ENCODE results near the gene PDK2. TPM values are rescaled to one million over a fixed set of nuclear protein-coding genes. Genes with fewer than 3 reads are reported as not detected.

The PDK2 gene
- total and polyA plus RNA-seq, 2 donors (not counting 1 experiment from before 2014, with no cell fraction given): 19.2 to 41.0 TPM

DNA sequence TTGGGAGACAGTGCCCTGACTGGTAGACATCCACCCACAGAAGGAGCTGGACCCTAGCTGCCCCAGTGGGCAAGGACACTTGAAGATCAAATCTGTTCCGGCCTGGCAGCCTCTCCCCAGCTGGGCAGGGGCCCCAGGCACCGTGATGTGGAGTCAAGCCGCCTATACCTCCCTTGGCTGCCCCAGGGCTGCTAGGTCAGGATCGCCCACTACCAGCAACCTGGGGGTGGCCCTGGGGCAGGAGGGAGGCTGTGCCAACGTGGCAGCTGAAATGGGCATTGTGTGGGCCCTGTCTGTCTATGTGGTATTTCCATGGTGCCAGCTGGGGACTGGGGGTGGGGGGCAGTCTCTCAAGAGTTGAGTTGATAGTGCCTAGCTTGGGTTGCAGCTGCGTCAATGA, 941 bp downstream of the PDK2 start:
- no peak overlapping the region for H2AFZ ChIP-seq (ENCODE audit: low read length)
- peak overlapping the region; percentile 42 for H3K9ac ChIP-seq (ENCODE audit: insufficient read depth, low read length)
- no peak overlapping the region for H3K27ac ChIP-seq (ENCODE audit: insufficient read depth, low read length)

DNA sequence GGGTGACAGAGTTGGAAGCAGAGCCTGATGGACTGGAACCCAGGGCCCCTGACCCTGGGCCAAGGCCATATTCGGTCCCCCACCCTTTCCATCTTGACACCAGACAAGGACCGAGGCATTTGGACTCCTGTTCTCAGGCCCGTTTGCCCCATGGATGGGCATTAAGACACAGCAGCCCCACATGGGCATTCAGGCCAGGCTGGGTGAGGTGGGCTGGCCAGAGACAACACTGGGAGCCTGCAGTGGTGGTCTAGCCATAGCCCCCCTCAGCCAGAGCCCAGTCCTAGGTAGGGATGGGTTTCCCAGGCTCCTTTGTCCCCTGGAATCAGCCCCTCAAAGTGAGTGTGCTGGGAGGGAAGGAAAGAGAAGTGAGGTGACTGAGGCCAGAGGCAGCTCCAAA, 1.6 kb downstream of the PDK2 start:
- Histone ChIP-seq H3K27me3 (ENCODE audit: control insufficient read depth, insufficient read depth, low read length) (no peaks in the 10 kb centered on the region), H2AFZ (ENCODE audit: low read length) (no peak overlapping the region)

More for the DNA sequence above, 941 bp downstream of the PDK2 start:
- H3K4me2 ChIP-seq (ENCODE audit: extremely low read depth, insufficient read depth, low read length): peak overlapping the region; percentile 94
- no peaks in the 10 kb centered on the region for H3K27me3 ChIP-seq (ENCODE audit: control insufficient read depth, insufficient read depth, low read length)
- no peak for TF ChIP-seq EZH2 (IDR thresholded peaks at IDR 0.05; ENCODE audit: low read length, missing control alignments)
- TF ChIP-seq, protein P1, sequence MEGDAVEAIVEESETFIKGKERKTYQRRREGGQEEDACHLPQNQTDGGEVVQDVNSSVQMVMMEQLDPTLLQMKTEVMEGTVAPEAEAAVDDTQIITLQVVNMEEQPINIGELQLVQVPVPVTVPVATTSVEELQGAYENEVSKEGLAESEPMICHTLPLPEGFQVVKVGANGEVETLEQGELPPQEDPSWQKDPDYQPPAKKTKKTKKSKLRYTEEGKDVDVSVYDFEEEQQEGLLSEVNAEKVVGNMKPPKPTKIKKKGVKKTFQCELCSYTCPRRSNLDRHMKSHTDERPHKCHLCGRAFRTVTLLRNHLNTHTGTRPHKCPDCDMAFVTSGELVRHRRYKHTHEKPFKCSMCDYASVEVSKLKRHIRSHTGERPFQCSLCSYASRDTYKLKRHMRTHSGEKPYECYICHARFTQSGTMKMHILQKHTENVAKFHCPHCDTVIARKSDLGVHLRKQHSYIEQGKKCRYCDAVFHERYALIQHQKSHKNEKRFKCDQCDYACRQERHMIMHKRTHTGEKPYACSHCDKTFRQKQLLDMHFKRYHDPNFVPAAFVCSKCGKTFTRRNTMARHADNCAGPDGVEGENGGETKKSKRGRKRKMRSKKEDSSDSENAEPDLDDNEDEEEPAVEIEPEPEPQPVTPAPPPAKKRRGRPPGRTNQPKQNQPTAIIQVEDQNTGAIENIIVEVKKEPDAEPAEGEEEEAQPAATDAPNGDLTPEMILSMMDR (conservative IDR thresholded peaks at IDR 0.05 in 1 of 2, IDR thresholded peaks at IDR 0.05 in 1 of 2; ENCODE audit: low read depth in 1 of 2, low read length in 2 of 2): no peak
- no peaks in the 10 kb centered on the region for H4K20me1 ChIP-seq (ENCODE audit: control insufficient read depth, extremely low read depth, insufficient read depth, low read length)
- H3K4me3 ChIP-seq (replicated peaks in 1 of 4; ENCODE audit: control extremely low read depth in 1 of 4, insufficient read depth in 1 of 4, low read depth in 3 of 4, low read length in 4 of 4): peak overlapping the region; percentile 85 to 94 (median 90)
- no peaks in the 10 kb centered on the region for H3K79me2 ChIP-seq (ENCODE audit: control insufficient read depth, insufficient read depth, low read length)
- DNase-seq (ENCODE audit: low read depth in 2 of 2): no peak
- peaks cover 16% of the 10 kb centered on the region for H3K4me1 ChIP-seq (ENCODE audit: control insufficient read depth, extremely low read depth, insufficient read depth, low read length)
- H3K9me3 ChIP-seq (ENCODE audit: control insufficient read depth, insufficient read depth, low read depth, low read length): no peaks in the 10 kb centered on the region
- peaks cover 2% of the 10 kb centered on the region for H3K36me3 ChIP-seq (ENCODE audit: control insufficient read depth, insufficient read depth, low read length)

DNA sequence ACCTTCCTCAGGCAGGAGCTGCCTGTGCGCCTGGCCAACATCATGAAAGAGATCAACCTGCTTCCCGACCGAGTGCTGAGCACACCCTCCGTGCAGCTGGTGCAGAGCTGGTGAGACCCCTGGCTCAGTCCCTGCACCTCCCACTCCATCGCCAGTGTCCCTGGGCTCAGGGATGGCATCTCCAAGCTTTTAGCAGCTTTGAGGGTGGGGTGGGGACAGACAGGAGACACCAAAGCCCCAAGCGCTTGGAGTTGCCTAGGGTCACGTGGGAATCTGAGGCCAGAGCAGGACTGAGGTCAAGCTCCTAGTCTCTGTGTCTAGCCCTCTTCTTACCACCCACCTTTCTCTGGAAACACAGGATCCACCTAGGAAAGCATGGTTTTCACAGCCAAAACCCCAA, 2.3 kb downstream of the PDK2 start:
- Histone ChIP-seq H3K9ac (ENCODE audit: insufficient read depth, low read length) (no peak overlapping the region), H3K36me3 (ENCODE audit: control insufficient read depth, insufficient read depth, low read length) (peaks cover 1% of the 10 kb centered on the region), H4K20me1 (ENCODE audit: control insufficient read depth, extremely low read depth, insufficient read depth, low read length) (no peaks in the 10 kb centered on the region), H2AFZ (ENCODE audit: low read length) (no peak overlapping the region), H3K4me3 (replicated peaks in 1 of 4; ENCODE audit: control extremely low read depth in 1 of 4, insufficient read depth in 1 of 4, low read depth in 3 of 4, low read length in 4 of 4) (no peak overlapping the region), H3K4me2 (ENCODE audit: extremely low read depth, insufficient read depth, low read length) (no peak overlapping the region), H3K27me3 (ENCODE audit: control insufficient read depth, insufficient read depth, low read length) (no peaks in the 10 kb centered on the region), H3K27ac (ENCODE audit: insufficient read depth, low read length) (no peak overlapping the region), H3K9me3 (ENCODE audit: control insufficient read depth, insufficient read depth, low read depth, low read length) (no peaks in the 10 kb centered on the region), H3K4me1 (ENCODE audit: control insufficient read depth, extremely low read depth, insufficient read depth, low read length) (peaks cover 22% of the 10 kb centered on the region), H3K79me2 (ENCODE audit: control insufficient read depth, insufficient read depth, low read length) (no peaks in the 10 kb centered on the region)
- no peak for TF ChIP-seq EZH2 (IDR thresholded peaks at IDR 0.05; ENCODE audit: low read length, missing control alignments)
- TF ChIP-seq, protein P1 (conservative IDR thresholded peaks at IDR 0.05 in 1 of 2, IDR thresholded peaks at IDR 0.05 in 1 of 2; ENCODE audit: low read depth in 1 of 2, low read length in 2 of 2): no peak
- no peak for DNase-seq (ENCODE audit: low read depth in 2 of 2)

More for the DNA sequence above, 1.6 kb downstream of the PDK2 start:
- no peaks in the 10 kb centered on the region for H3K79me2 ChIP-seq (ENCODE audit: control insufficient read depth, insufficient read depth, low read length)
- H3K9me3 ChIP-seq (ENCODE audit: control insufficient read depth, insufficient read depth, low read depth, low read length): no peaks in the 10 kb centered on the region
- no peak overlapping the region for H3K4me2 ChIP-seq (ENCODE audit: extremely low read depth, insufficient read depth, low read length)
- no peaks in the 10 kb centered on the region for H4K20me1 ChIP-seq (ENCODE audit: control insufficient read depth, extremely low read depth, insufficient read depth, low read length)
- peaks cover 1% of the 10 kb centered on the region for H3K36me3 ChIP-seq (ENCODE audit: control insufficient read depth, insufficient read depth, low read length)
- H3K9ac ChIP-seq (ENCODE audit: insufficient read depth, low read length): no peak overlapping the region
- H3K4me3 ChIP-seq (replicated peaks in 1 of 4; ENCODE audit: control extremely low read depth in 1 of 4, insufficient read depth in 1 of 4, low read depth in 3 of 4, low read length in 4 of 4): peak overlapping the region in 1 of 4 experiments; percentile 94
- H3K4me1 ChIP-seq (ENCODE audit: control insufficient read depth, extremely low read depth, insufficient read depth, low read length): peaks cover 20% of the 10 kb centered on the region
- no peak overlapping the region for H3K27ac ChIP-seq (ENCODE audit: insufficient read depth, low read length)
- TF ChIP-seq, protein P1 (conservative IDR thresholded peaks at IDR 0.05 in 1 of 2, IDR thresholded peaks at IDR 0.05 in 1 of 2; ENCODE audit: low read depth in 1 of 2, low read length in 2 of 2): no peak
- TF ChIP-seq EZH2 (IDR thresholded peaks at IDR 0.05; ENCODE audit: low read length, missing control alignments): no peak
- DNase-seq (ENCODE audit: low read depth in 2 of 2): no peak

All from fibroblast of lung (primary cell).